AG04450 (cell line): ENCODE measurements around the gene KCNAB3. TPM values are rescaled to one million over a fixed set of nuclear protein-coding genes. Genes with fewer than 3 reads are reported as not detected.

Experiments
- CTCF ChIA-PET: fragments of 300-600, 350-600 bp; formaldehyde crosslinking; extraction: SDS; loops from one replicate; lab custom pipeline; 2022; ENCODE audit warnings: antibody characterized with exemption, inconsistent platforms; lab: Charles Lee
- POLR2A ChIA-PET: fragments of 350-600 bp; formaldehyde crosslinking; extraction: SDS; loops from one replicate; lab custom pipeline; 2021; ENCODE audit warnings: antibody characterized with exemption, inconsistent platforms; lab: Yijun Ruan, JAX
- DNase-seq: peaks from one replicate; pipeline ENCODE4 v3.0.0-alpha.2; 2011; ENCODE audit warnings: low read depth, low spot score
- H3K27ac ChIP-seq: one replicate; pipeline ENCODE4 v1.5.1; 2012; ENCODE audit warnings: low read depth, low read length, control low read depth
- H3K27me3 ChIP-seq: one replicate; pipeline ENCODE4 v1.6.0; 2012; ENCODE audit warnings: low read length; ENCODE audit not compliant: control insufficient read depth, insufficient read depth
- H3K4me3 ChIP-seq: 2 replicates; pipeline ENCODE4 v1.5.1; 2011; ENCODE audit warnings: mild to moderate bottlenecking, low read depth, low read length, control low read depth
- H3K9me3 ChIP-seq: 2 replicates; pipeline ENCODE4 v1.5.1; 2012; ENCODE audit warnings: low read length; ENCODE audit not compliant: control insufficient read depth, insufficient read depth
- polyA minus RNA-seq: library from RNA; depleted of rRNA, polyadenylated mRNA; stranded (reverse); fragments of >200 nt; gene quantifications from 2 replicates; pipeline ENCODE4 v1.2.3, GENCODE V29; 2011; rRNA and poly(A)+ RNA removed
- polyA plus RNA-seq: library from polyadenylated mRNA; depleted of rRNA; stranded (reverse); fragments of >200 nt; gene quantifications from 2 replicates; pipeline ENCODE4 v1.2.3, GENCODE V29; 2011; rRNA removed
- TF ChIP-seq, protein P1 (sequence below): IDR thresholded peaks from 2 replicates; pipeline ENCODE4 v1.5.1; 2011; ENCODE audit warnings: low read depth, low read length, control low read depth, inconsistent platforms

KCNAB3 gene
- 2.2 and 3.1 TPM in 2 replicates for polyA plus RNA-seq
- polyA minus RNA-seq: 1.4 and 1.8 TPM in 2 replicates

DNA sequence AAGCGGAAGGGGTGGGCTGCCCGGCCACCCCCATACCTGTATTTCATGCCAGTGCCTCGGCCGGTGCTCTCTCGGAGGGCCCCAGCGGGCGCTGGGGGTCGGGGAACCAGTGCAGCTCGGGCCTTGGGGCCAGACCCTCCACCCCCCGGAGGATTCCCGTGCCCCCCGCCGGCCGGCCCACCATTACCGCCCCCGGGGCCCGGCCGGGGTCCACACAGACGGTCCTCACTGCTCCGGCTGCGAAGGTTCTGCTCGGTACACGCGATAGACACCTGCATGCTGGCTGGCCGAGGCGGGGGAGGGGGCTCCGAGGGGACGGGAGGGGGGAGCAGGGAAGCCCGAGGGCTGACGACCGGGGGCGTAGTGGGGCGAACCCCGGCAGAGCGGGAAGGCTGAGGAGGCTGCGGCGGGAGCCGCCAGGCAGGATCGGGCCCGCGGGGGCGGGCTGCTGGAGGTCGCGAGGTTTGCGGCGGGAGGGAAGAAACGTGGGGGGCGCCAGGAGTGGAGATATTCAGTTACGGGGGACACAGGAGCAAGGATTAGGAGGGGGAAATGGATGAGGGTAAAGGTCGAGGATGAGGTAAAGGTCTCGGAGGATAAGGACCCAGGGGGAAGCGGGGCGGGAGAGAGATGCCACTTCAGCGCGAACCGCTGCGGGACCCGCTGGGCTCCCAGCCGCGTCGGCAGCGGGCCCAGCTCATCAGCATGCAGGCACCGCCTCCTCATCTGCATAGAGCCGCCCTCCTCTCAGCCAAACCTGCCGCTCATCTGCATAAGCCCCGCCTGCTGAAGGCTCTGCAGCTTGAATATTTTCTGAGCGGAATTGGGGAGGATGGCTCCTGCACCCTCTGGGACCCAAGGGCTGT, at the start of gene KCNAB3:
TSS of gene KCNAB3 (minus strand) at position 699 of the 866 bp plus-strand sequence. CDS start at position 278, 421 bp downstream.
- no peaks in the 10 kb centered on the region for H3K27me3 ChIP-seq
- DNase-seq: no peak
- H3K27ac ChIP-seq: peak within 1 kb of the TSS; percentile 2
- H3K9me3 ChIP-seq: no peaks in the 10 kb centered on the region
- CTCF ChIA-PET: interaction anchor here (1.1 to 1.4 kb wide), 3 partner anchors 61 to 144 kb away, joined by 3 to 5 read pairs (median 5); no protein-coding TSS in a partner anchor
- TF ChIP-seq, protein P1, sequence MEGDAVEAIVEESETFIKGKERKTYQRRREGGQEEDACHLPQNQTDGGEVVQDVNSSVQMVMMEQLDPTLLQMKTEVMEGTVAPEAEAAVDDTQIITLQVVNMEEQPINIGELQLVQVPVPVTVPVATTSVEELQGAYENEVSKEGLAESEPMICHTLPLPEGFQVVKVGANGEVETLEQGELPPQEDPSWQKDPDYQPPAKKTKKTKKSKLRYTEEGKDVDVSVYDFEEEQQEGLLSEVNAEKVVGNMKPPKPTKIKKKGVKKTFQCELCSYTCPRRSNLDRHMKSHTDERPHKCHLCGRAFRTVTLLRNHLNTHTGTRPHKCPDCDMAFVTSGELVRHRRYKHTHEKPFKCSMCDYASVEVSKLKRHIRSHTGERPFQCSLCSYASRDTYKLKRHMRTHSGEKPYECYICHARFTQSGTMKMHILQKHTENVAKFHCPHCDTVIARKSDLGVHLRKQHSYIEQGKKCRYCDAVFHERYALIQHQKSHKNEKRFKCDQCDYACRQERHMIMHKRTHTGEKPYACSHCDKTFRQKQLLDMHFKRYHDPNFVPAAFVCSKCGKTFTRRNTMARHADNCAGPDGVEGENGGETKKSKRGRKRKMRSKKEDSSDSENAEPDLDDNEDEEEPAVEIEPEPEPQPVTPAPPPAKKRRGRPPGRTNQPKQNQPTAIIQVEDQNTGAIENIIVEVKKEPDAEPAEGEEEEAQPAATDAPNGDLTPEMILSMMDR: no peak
- POLR2A ChIA-PET: interaction anchor here (1.0 kb wide), 2 partner anchors 12 to 14 kb away, joined by 5 to 6 read pairs; partner anchors contain the start of gene RNF227
- peak within 1 kb of the TSS; percentile 63 for H3K4me3 ChIP-seq

DNA sequence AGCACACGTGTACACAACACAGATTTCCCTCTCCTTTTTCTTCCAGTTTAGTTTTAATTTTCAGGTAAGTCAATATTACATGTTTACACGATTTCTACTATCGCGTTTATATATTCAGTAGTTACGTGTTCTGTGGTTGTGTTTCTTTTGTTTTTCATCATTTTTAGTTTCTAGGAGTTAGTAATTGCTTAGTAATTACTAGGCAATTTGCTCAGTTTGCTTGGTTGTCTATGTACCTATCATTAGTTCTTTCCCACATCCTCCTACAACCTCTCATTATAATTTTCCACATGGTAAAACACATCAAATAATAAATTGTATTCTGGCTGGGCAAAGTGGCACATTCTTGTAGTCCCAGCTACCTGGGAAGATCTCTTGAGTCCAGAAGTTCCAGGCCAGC, 48.1 kb upstream of the KCNAB3 start:
- Histone ChIP-seq H3K27me3 (peaks cover 2% of the 10 kb centered on the region), H3K4me3 (no peak overlapping the region), H3K27ac (no peak overlapping the region), H3K9me3 (peaks cover 7% of the 10 kb centered on the region)
- TF ChIP-seq, protein P1: no peak
- no peak for DNase-seq
- ChIA-PET CTCF (interaction anchor here (4.4 kb wide), 1 partner anchor 12 kb away, joined by 25 read pairs; no protein-coding TSS in a partner anchor), POLR2A (no interaction called here)

DNA sequence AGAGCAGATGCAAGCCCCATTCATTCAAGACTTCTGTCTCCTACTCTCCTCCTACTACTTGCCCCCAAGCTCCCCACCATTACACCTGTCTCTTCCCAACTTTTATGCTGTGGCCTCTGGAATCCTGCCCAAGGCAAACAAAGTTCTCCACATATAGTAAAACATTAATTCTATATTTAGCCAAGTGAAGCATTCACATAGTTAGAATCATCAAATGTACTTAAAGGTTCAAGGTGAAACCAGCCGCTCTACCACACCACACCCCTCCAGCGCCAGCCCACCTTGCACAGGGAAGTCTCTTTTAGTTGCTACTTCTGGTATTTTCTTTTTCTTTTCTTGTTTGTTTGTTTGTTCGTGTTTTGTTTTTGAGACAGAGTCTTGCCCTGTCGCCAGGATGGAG, 47.4 kb upstream of the KCNAB3 start:
- TF ChIP-seq, protein P1: no peak
- POLR2A ChIA-PET: no interaction called here
- Histone ChIP-seq H3K27ac (no peak overlapping the region), H3K4me3 (no peak overlapping the region), H3K27me3 (peaks cover 2% of the 10 kb centered on the region), H3K9me3 (peaks cover 7% of the 10 kb centered on the region)
- no peak for DNase-seq
- CTCF ChIA-PET: no interaction called here

DNA sequence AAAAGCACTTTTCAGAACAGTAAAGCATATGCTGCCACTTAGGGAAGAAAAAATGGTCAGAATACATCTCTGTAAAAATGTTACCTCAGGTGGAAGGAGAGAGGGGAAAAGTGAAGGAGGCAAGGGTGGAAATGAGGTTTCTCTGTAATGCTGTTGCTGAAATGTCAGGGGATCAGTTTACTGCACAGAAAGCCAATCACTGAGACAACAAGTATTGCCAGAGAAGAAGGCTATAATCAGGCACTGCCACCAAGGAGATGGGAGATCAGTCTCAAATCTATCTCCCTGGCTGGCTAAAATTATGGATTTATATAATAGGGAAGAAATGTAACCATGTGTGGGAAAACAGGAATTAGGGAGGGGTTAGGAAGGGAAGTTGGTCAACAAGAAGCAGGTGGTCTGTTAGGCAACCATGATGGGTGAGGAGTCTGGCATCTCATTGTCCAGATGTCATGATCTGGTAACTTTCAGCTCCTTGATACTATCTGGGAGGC, 45.0 kb upstream of the KCNAB3 start:
- TF ChIP-seq, protein P1: no peak
- peaks cover 7% of the 10 kb centered on the region for H3K9me3 ChIP-seq
- CTCF ChIA-PET: interaction anchor here (1.3 kb wide), 1 partner anchor 15 kb away, joined by 4 read pairs; no protein-coding TSS in a partner anchor
- H3K27ac ChIP-seq: no peak overlapping the region
- peaks cover 4% of the 10 kb centered on the region for H3K27me3 ChIP-seq
- POLR2A ChIA-PET: no interaction called here
- no peak overlapping the region for H3K4me3 ChIP-seq
- DNase-seq: no peak
